PFSK-1 (cell line): ENCODE measurements around the gene ACTN1.

ENCODE experiments used
- FOXP2 ChIP-seq: optimal IDR thresholded peaks from 2 replicates; pipeline ENCODE3; 2011; ENCODE audit warnings: borderline replicate concordance, control low read depth, inconsistent platforms; ENCODE audit not compliant: insufficient read depth; ENCODE audit errors: extremely low read length, extremely low read depth
- POLR2AphosphoS5 ChIP-seq: IDR thresholded peaks from 2 replicates; pipeline ENCODE4 v1.6.1; 2012; ENCODE audit warnings: low read depth, mild to moderate bottlenecking, control low read depth, low read length, moderate library complexity
- SIN3A ChIP-seq: IDR thresholded peaks from 2 replicates; pipeline ENCODE4 v1.6.1; 2012; ENCODE audit warnings: mild to moderate bottlenecking, low read length, moderate library complexity, borderline replicate concordance; ENCODE audit not compliant: insufficient read depth
- TAF1 ChIP-seq: IDR thresholded peaks from 2 replicates; pipeline ENCODE4 v1.6.1; 2012; ENCODE audit warnings: low read length, control low read depth, borderline replicate concordance; ENCODE audit not compliant: insufficient read depth
- TF ChIP-seq, protein P1 (sequence below), 2 experiments: IDR thresholded peaks; 2 replicates each; pipeline versions ENCODE4 v1.6.1 to v1.8.0; 2011 to 2012; ENCODE audit warnings: low read depth in 2 of 2, low read length in 2 of 2, control low read depth in 1 of 2, inconsistent platforms in 1 of 2, mild to moderate bottlenecking in 1 of 2, moderate library complexity in 1 of 2; ENCODE audit not compliant: insufficient read depth in 1 of 2

The ACTN1 gene

GRCh38 chr14:68941820-68942219 lies 37.3 kb downstream of the ACTN1 start:
- TF ChIP-seq, protein P1, sequence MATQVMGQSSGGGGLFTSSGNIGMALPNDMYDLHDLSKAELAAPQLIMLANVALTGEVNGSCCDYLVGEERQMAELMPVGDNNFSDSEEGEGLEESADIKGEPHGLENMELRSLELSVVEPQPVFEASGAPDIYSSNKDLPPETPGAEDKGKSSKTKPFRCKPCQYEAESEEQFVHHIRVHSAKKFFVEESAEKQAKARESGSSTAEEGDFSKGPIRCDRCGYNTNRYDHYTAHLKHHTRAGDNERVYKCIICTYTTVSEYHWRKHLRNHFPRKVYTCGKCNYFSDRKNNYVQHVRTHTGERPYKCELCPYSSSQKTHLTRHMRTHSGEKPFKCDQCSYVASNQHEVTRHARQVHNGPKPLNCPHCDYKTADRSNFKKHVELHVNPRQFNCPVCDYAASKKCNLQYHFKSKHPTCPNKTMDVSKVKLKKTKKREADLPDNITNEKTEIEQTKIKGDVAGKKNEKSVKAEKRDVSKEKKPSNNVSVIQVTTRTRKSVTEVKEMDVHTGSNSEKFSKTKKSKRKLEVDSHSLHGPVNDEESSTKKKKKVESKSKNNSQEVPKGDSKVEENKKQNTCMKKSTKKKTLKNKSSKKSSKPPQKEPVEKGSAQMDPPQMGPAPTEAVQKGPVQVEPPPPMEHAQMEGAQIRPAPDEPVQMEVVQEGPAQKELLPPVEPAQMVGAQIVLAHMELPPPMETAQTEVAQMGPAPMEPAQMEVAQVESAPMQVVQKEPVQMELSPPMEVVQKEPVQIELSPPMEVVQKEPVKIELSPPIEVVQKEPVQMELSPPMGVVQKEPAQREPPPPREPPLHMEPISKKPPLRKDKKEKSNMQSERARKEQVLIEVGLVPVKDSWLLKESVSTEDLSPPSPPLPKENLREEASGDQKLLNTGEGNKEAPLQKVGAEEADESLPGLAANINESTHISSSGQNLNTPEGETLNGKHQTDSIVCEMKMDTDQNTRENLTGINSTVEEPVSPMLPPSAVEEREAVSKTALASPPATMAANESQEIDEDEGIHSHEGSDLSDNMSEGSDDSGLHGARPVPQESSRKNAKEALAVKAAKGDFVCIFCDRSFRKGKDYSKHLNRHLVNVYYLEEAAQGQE (IDR thresholded peaks at IDR 0.05; ENCODE audit: insufficient read depth in 1 of 2, low read depth in 2 of 2, low read length in 2 of 2): no peak
- no peak for TF ChIP-seq FOXP2
- TF ChIP-seq POLR2AphosphoS5: no peak
- no peak for TF ChIP-seq TAF1
- no peak for TF ChIP-seq SIN3A

GRCh38 chr14:68940614-68941185 lies 38.4 kb downstream of the ACTN1 start:
- no peak for TF ChIP-seq TAF1
- TF ChIP-seq SIN3A: no peak
- no peak for TF ChIP-seq POLR2AphosphoS5
- no peak for TF ChIP-seq FOXP2
- TF ChIP-seq, protein P1 (IDR thresholded peaks at IDR 0.05; ENCODE audit: insufficient read depth in 1 of 2, low read depth in 2 of 2, low read length in 2 of 2): no peak

- TF ChIP-seq FOXP2 (no peak), SIN3A (no peak)
Measured at GRCh38 chr14:68939893-68940613, 39.0 kb downstream of the ACTN1 start.

DNA sequence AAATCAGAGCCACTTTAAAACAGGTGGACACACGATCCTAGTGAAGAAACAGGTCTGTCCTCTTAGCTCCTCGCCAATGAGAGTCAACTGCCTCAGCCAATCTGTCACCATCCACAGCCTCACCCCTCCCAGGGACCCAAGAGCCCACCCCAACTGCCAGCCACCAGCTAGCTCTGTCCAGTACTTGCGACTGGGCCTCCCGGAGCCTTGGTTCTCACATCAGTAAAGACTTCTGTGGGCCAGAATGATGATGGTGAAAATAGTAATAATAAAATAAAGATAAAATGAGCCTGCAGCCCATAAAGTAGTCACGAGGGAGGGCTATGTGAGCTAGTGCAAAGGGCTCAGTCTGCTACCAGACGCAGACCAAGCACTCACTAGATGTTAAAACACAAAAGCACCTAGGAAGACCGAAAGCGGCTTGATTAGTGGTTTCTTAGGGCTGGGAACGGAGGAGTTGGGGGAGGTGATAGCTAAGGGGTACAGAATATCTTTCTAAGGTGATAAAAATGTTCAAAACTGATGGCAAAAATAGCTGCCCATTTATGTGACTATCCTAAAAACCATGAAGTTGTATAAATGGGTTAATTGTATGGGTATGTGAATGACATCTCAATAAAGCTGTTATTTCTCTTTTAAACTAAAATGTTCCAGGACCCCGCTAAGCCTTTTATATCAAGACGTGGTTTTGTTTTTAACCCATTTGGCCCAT lies 39.8 kb downstream of the ACTN1 start:
- TF ChIP-seq SIN3A: no peak

- TF ChIP-seq TAF1: no peak
- TF ChIP-seq FOXP2: no peak
- no peak for TF ChIP-seq POLR2AphosphoS5
- no peak for TF ChIP-seq SIN3A
- TF ChIP-seq, protein P1 (IDR thresholded peaks at IDR 0.05; ENCODE audit: insufficient read depth in 1 of 2, low read depth in 2 of 2, low read length in 2 of 2): no peak
Measured at GRCh38 chr14:68938271-68939150, 40.6 kb downstream of the ACTN1 start.
